ENCODE data around the gene MGA.

- TF ChIP-seq CTCF (IDR thresholded peaks at IDR 0.05) (no peak), POLR2AphosphoS5 (IDR thresholded peaks at IDR 0.05) (no peak), POLR2A (IDR thresholded peaks at IDR 0.05) (no peak)
Observed at GRCh38 chr15:41651373-41651772, 8.8 kb upstream of the MGA start.

All from breast epithelium (tissue), 3 donors.